HCT116 (cell line): ENCODE measurements around the gene FRAT2. TPM values are rescaled to one million over a fixed set of nuclear protein-coding genes. Genes with fewer than 3 reads are reported as not detected.

Source experiments
- ATAC-seq: fragments of 200-7000 bp; cut with Tn5 transposase; 2 replicates; pipeline ENCODE4 v1.9.1; 2020; ENCODE audit warnings: mild to moderate bottlenecking, moderate library complexity
- BruUV-seq: library from RNA; stranded (reverse); fragments of 400-500 nt; replicated peaks from 2 replicates; lab custom pipeline; 2021; lab: Mats Ljungman, UMichigan
- CTCF ChIA-PET: fragments of 300-600 bp; sonication (Branson Sonifier 250); formaldehyde crosslinking; loops from one replicate; lab custom pipeline; 2021; ENCODE audit warnings: antibody characterized with exemption; lab: Charles Lee
- POLR2A ChIA-PET: fragments of 300-600, 350-600 bp; sonication (Branson Sonifier 250); formaldehyde crosslinking; loops from one replicate; lab custom pipeline; 2021; ENCODE audit warnings: antibody characterized with exemption; lab: Charles Lee
- RAD21 ChIA-PET, 2 experiments: fragments of 300-600 bp; sonication (Branson Sonifier 250); formaldehyde crosslinking; loops; one replicate each; lab custom pipeline; 2023; ENCODE audit warnings: low total read pairs in 2 of 2; ENCODE audit not compliant: uncharacterized antibody in 2 of 2, unreplicated experiment in 2 of 2, low non-redundant PET in 1 of 2; lab: Charles Lee
- DNase-seq: peaks from one replicate; pipeline ENCODE4 v3.0.0-alpha.2; 2010; ENCODE audit warnings: low read depth, low spot score
- H2AFZ ChIP-seq: fragments of 200-600 bp; shearing (Covaris generic), sonication (generic); 2 replicates; pipeline ENCODE4 v1.6.1; 2017; ENCODE audit warnings: low read depth, mixed run types, mixed read lengths, antibody characterized with exemption, low read length; ENCODE audit not compliant: poor library complexity, severe bottlenecking
- H3K27ac ChIP-seq: 2 replicates; pipeline ENCODE4 v1.5.1; 2012; ENCODE audit warnings: low read depth, low read length
- H3K27me3 ChIP-seq: fragments of 200-600 bp; sonication (generic); 2 replicates; pipeline ENCODE4 v1.6.1; 2016; ENCODE audit warnings: mixed run types, low read length, mixed read lengths; ENCODE audit not compliant: insufficient read depth
- H3K36me3 ChIP-seq, 2 experiments: fragments of 200-500 bp in 1 of 2; fragments of 200-600 bp in 1 of 2; sonication (Bioruptor generic) in 1 of 2; sonication (generic) in 1 of 2; 2 replicates each; pipeline versions ENCODE4 v1.5.1 to v1.6.1; 2014 to 2016; ENCODE audit warnings: low read length in 2 of 2, inconsistent platforms in 1 of 2, mixed read lengths in 1 of 2, mixed run types in 1 of 2; ENCODE audit not compliant: insufficient read depth in 2 of 2, control insufficient read depth in 1 of 2
- H3K4me1 ChIP-seq, 2 experiments: fragments of 200-600 bp in 1 of 2; sonication (generic) in 1 of 2; 2 replicates each; pipeline versions ENCODE4 v1.5.1 to v1.6.1; 2012 to 2017; ENCODE audit warnings: low read length in 2 of 2, inconsistent platforms in 1 of 2, mild to moderate bottlenecking in 1 of 2, mixed read lengths in 1 of 2, mixed run types in 1 of 2, moderate library complexity in 1 of 2; ENCODE audit not compliant: insufficient read depth in 2 of 2, control insufficient read depth in 1 of 2
- H3K4me2 ChIP-seq: fragments of 200-600 bp; sonication (generic); 2 replicates; pipeline ENCODE4 v1.6.1; 2017; ENCODE audit warnings: mixed run types, low read length, mixed read lengths
- H3K4me3 ChIP-seq, 2 experiments: fragments of 200-600 bp in 1 of 2; sonication (generic) in 1 of 2; replicated peaks in 1 of 2; 2 replicates each; pipeline ENCODE4 v1.5.1; 2011 to 2016; ENCODE audit warnings: low read length in 2 of 2, control low read depth in 1 of 2, low read depth in 1 of 2, mild to moderate bottlenecking in 1 of 2, mixed read lengths in 1 of 2, mixed run types in 1 of 2
- H3K79me2 ChIP-seq: fragments of 200-600 bp; sonication (generic); 2 replicates; pipeline ENCODE4 v1.6.1; 2017; ENCODE audit warnings: mild to moderate bottlenecking, mixed run types, low read length, moderate library complexity, mixed read lengths; ENCODE audit not compliant: insufficient read depth
- H3K9ac ChIP-seq: fragments of 200-600 bp; sonication (generic); 2 replicates; pipeline ENCODE4 v1.6.1; 2016; ENCODE audit warnings: low read length, mixed read lengths
- H3K9me2 ChIP-seq: fragments of 200-600 bp; sonication (generic), shearing (Covaris generic); 2 replicates; pipeline ENCODE4 v1.6.1; 2017; ENCODE audit warnings: mixed run types, mild to moderate bottlenecking, moderate library complexity; ENCODE audit not compliant: insufficient read depth
- H3K9me3 ChIP-seq, 2 experiments: fragments of 200-500 bp in 1 of 2; fragments of 200-600 bp in 1 of 2; sonication (Bioruptor generic) in 1 of 2; sonication (generic) in 1 of 2; 2 replicates each; pipeline ENCODE4 v1.6.1; 2014 to 2017; ENCODE audit warnings: low read length in 2 of 2, mixed read lengths in 2 of 2, inconsistent platforms in 1 of 2, low read depth in 1 of 2, mild to moderate bottlenecking in 1 of 2, mixed run types in 1 of 2, moderate library complexity in 1 of 2; ENCODE audit not compliant: control insufficient read depth in 1 of 2, insufficient read depth in 1 of 2
- H4K20me1 ChIP-seq: fragments of 200-600 bp; sonication (generic), shearing (Covaris generic); 2 replicates; pipeline ENCODE4 v1.6.1; 2017; ENCODE audit warnings: mixed run types, mild to moderate bottlenecking, moderate library complexity; ENCODE audit not compliant: insufficient read depth
- CTCF ChIP-seq, 3 experiments: fragments of 200-600 bp in 1 of 3; sonication (generic) in 1 of 3; IDR thresholded peaks in 2 of 3; conservative IDR thresholded peaks in 1 of 3; 2 replicates each; pipeline ENCODE4 v1.5.1; 2012 to 2017; ENCODE audit warnings: low read depth in 2 of 3, low read length in 2 of 3, antibody characterized with exemption in 1 of 3, borderline replicate concordance in 1 of 3, control low read depth in 1 of 3, mild to moderate bottlenecking in 1 of 3, mixed read lengths in 1 of 3, mixed run types in 1 of 3, moderate library complexity in 1 of 3; ENCODE audit not compliant: insufficient read depth in 1 of 3
- ELF1 ChIP-seq: IDR thresholded peaks from 2 replicates; pipeline ENCODE4 v1.6.1; 2012; ENCODE audit warnings: low read depth, borderline replicate concordance
- FOSL1 ChIP-seq: IDR thresholded peaks from 2 replicates; pipeline ENCODE4 v1.6.1; 2012; ENCODE audit warnings: low read depth
- JUND ChIP-seq: IDR thresholded peaks from 2 replicates; pipeline ENCODE4 v1.6.1; 2012
- MAX ChIP-seq: IDR thresholded peaks from 2 replicates; pipeline ENCODE4 v1.6.1; 2012
- POLR2AphosphoS5 ChIP-seq: IDR thresholded peaks from 2 replicates; pipeline ENCODE4 v1.6.1; 2011; ENCODE audit warnings: mild to moderate bottlenecking, low read depth, low read length, moderate library complexity
- SIN3A ChIP-seq: IDR thresholded peaks from 2 replicates; pipeline ENCODE4 v1.6.1; 2012; ENCODE audit warnings: low read depth
- TCF7L2 ChIP-seq: IDR thresholded peaks from 2 replicates; pipeline ENCODE4 v1.7.0; 2011; ENCODE audit warnings: borderline replicate concordance, inconsistent platforms; ENCODE audit not compliant: insufficient read depth, insufficient read length; ENCODE audit errors: extremely low read depth
- intact Hi-C: fragments of 100-400 bp; cut with micrococcal nuclease; formaldehyde crosslinking; loops from 2 replicates; pipeline ENCODE4 v1.10.0; 2022
- total RNA-seq: library from RNA; stranded (reverse); gene quantifications from one replicate; pipeline ENCODE4 v1.2.1, GENCODE V29; 2021; ENCODE audit not compliant: unreplicated experiment

The FRAT2 gene
- total RNA-seq, 1 experiment from 2014 or later, result 10.7 TPM

- no peaks in the 10 kb centered on the region for H3K9me2 ChIP-seq
- no peaks in the 10 kb centered on the region for H3K4me1 ChIP-seq
- intact Hi-C loops, result no loop called here
- CTCF ChIA-PET, result no interaction called here
- H3K36me3 ChIP-seq, result peaks cover 18 to 53% of the 10 kb centered on the region in 2 experiments; a peak in 3 of 4 replicates
- no peak overlapping the region for H3K4me2 ChIP-seq
- BruUV-seq, result no TSS peak
- H3K9me3 ChIP-seq, result no peaks in the 10 kb centered on the region
- no peak for TF ChIP-seq TCF7L2
- no peak for TF ChIP-seq CTCF (IDR thresholded peaks at IDR 0.05 in 2 of 3, conservative IDR thresholded peaks at IDR 0.05 in 1 of 3; ENCODE audit: borderline replicate concordance in 1 of 3, insufficient read depth in 1 of 3, low read depth in 2 of 3, low read length in 2 of 3)
- no peak for TF ChIP-seq MAX
- no peak for TF ChIP-seq FOSL1
- no peak for TF ChIP-seq POLR2AphosphoS5
- no peak for TF ChIP-seq JUND
- no peak for TF ChIP-seq ELF1
- no peak for TF ChIP-seq SIN3A
- H3K27me3 ChIP-seq, result no peaks in the 10 kb centered on the region
- no peak overlapping the region for H3K9ac ChIP-seq
- no peak overlapping the region for H3K27ac ChIP-seq
- RAD21 ChIA-PET, result no interaction called here
- H3K4me3 ChIP-seq, result no peak overlapping the region
- POLR2A ChIA-PET, result no interaction called here
- ATAC-seq (no peak), DNase-seq (no peak)
- H4K20me1 ChIP-seq, result no peaks in the 10 kb centered on the region
- H2AFZ ChIP-seq, result no peak overlapping the region
- H3K79me2 ChIP-seq, result no peaks in the 10 kb centered on the region
These were observed 37.8 kb upstream of the FRAT2 start for GRCh38 chr10:97372233-97372875.
